C4-2B (cell line): Measurements from ENCODE around the gene C1orf50.

Source experiments
- H3K27ac ChIP-seq: fragments of 450-650 bp; 2 replicates; pipeline ENCODE4 v1.5.1; 2017
- ZFX ChIP-seq: fragments of 450-650 bp; IDR thresholded peaks from 2 replicates; pipeline ENCODE4 v1.6.1; 2017
- TF ChIP-seq, protein P1 (sequence below): fragments of 450-650 bp; conservative IDR thresholded peaks from 2 replicates; pipeline ENCODE4 v1.5.1; 2017; ENCODE audit warnings: mild to moderate bottlenecking

C1orf50 gene

DNA sequence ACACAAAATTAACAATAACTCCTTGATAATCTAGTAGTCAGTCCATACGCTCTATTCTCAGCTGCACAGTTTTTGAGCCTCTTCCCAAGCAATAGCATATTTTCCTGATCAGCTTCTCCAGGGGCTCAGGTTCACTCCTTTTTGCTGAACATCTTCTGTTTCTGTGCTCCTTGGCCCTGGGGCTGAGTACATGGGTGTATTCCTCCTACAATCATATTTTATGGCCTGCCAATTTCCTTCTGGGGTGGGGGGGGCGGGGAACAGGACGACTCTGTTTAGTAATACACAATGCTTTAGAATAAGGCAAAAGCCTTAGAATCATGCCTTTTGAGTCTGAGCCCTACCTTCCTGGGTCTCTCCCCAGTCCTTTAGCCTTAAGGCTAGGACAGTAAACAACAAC, 35.5 kb upstream of the C1orf50 start:
- TF ChIP-seq, protein P1, sequence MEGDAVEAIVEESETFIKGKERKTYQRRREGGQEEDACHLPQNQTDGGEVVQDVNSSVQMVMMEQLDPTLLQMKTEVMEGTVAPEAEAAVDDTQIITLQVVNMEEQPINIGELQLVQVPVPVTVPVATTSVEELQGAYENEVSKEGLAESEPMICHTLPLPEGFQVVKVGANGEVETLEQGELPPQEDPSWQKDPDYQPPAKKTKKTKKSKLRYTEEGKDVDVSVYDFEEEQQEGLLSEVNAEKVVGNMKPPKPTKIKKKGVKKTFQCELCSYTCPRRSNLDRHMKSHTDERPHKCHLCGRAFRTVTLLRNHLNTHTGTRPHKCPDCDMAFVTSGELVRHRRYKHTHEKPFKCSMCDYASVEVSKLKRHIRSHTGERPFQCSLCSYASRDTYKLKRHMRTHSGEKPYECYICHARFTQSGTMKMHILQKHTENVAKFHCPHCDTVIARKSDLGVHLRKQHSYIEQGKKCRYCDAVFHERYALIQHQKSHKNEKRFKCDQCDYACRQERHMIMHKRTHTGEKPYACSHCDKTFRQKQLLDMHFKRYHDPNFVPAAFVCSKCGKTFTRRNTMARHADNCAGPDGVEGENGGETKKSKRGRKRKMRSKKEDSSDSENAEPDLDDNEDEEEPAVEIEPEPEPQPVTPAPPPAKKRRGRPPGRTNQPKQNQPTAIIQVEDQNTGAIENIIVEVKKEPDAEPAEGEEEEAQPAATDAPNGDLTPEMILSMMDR = no peak
- TF ChIP-seq ZFX = no peak
- no peak overlapping the region for H3K27ac ChIP-seq

- TF ChIP-seq ZFX = no peak
- TF ChIP-seq, protein P1 = no peak
- no peak overlapping the region for H3K27ac ChIP-seq
Observed at GRCh38 chr1:42732126-42732680, 34.8 kb upstream of the C1orf50 start.

DNA sequence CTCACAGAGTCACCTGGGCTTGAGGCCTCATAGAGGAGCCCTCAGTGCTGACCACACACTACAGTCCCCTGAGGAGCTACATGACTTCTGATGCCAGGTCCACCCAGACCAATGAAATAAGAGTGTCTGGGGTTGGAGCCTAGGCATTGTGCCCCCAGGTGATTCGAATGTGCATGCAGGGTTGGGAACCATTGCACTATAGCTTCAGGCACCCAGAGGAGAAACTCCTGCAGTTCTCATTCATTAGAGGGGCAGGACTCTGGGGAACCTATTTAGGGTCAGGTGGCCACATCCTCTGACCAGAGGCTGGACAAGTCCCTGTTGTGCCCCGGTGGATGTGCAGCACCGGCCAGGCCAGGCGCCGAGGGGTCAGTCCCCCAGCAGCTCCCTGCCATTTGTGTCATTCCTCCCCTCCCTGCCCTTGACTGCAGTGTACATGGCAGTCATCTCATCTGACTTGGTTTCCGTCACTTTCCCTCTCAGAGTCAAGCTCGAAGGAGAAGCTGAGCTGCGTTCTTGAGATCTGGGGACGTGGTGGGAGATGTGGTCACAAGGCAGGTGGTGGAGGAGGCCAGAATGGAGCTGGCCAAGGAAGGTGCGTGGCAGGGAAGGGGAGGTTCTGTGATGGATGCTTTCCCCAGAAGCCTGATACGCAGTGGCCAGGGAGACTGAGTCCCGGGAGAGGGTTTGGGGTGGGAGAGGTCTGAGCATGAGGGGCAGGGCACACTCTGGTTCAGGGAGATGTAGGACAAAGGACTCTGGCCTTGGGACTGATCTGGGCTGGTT, 33.4 kb upstream of the C1orf50 start:
- TF ChIP-seq ZFX = no peak
- TF ChIP-seq, protein P1 = no peak
- H3K27ac ChIP-seq = no peak overlapping the region

GRCh38 chr1:42734201-42735035, 32.6 kb upstream of the C1orf50 start:
- no peak overlapping the region for H3K27ac ChIP-seq
- no peak for TF ChIP-seq ZFX
- TF ChIP-seq, protein P1 = no peak

- no peak for TF ChIP-seq ZFX
- TF ChIP-seq, protein P1 = no peak
- H3K27ac ChIP-seq = no peak overlapping the region
Observed at GRCh38 chr1:42735056-42735455, 32.0 kb upstream of the C1orf50 start.

- TF ChIP-seq, protein P1 = no peak
- TF ChIP-seq ZFX = no peak
Observed at GRCh38 chr1:42735477-42736105, 31.5 kb upstream of the C1orf50 start.

More at GRCh38 chr1:42735477-42736105, 31.5 kb upstream of the C1orf50 start:
- H3K27ac ChIP-seq = no peak overlapping the region
